Ovary (tissue), 9 donors: ENCODE results near the gene GPR78. TPM values are rescaled to one million over a fixed set of nuclear protein-coding genes. Genes with fewer than 3 reads are reported as not detected.

ENCODE experiments used
- DNase-seq, 5 donors: peaks; one replicate each; pipeline ENCODE4 v3.0.0-alpha.2; 2019 to 2020
- H3K27ac ChIP-seq, 2 donors: fragments of 200-600 bp; one replicate each; pipeline versions ENCODE4 v1.5.1 to v1.8.0; 2019 to 2022
- H3K27me3 ChIP-seq: fragments of 200-600 bp; one replicate; pipeline ENCODE4 v1.8.0; 2022
- H3K36me3 ChIP-seq: fragments of 200-600 bp; sonication (generic); one replicate; pipeline ENCODE4 v1.5.1; 2019
- H3K4me1 ChIP-seq: one replicate; pipeline ENCODE4 v1.8.1; 2013; ENCODE audit warnings: mild to moderate bottlenecking, moderate library complexity; ENCODE audit not compliant: insufficient read depth
- H3K4me3 ChIP-seq: fragments of 200-600 bp; sonication (generic); one replicate; pipeline ENCODE4 v1.5.1; 2017
- H3K9me3 ChIP-seq, 2 donors: fragments of 200-600 bp in 1 of 2; sonication (generic) in 1 of 2; one replicate each; pipeline versions ENCODE4 v1.5.1 to v1.8.1; 2013 to 2019; ENCODE audit warnings: mild to moderate bottlenecking in 1 of 2, moderate library complexity in 1 of 2
- CTCF ChIP-seq, 3 donors: fragments of 450-650 bp in 2 of 3; fragments of 200-600 bp in 1 of 3; IDR thresholded peaks; one replicate each; pipeline versions ENCODE4 v1.5.1 to v1.8.0; 2016 to 2022; ENCODE audit warnings: antibody characterized with exemption in 3 of 3, mild to moderate bottlenecking in 1 of 3
- EP300 ChIP-seq: sonication (generic); formaldehyde crosslinking; IDR thresholded peaks from one replicate; pipeline ENCODE4 v1.6.1; 2017; ENCODE audit warnings: antibody characterized with exemption
- POLR2A ChIP-seq: fragments of 450-650 bp; IDR thresholded peaks from one replicate; pipeline ENCODE4 v1.6.1; 2017; ENCODE audit warnings: antibody characterized with exemption, mild to moderate bottlenecking, moderate library complexity
- WGBS, 3 donors: extraction: QIAGEN DNeasy Blood & Tissue Kit in 1 of 3; methylation state at CpG; one replicate each; pipeline versions ENCODE4 v1.1.5 to v1.1.7; 2013 to 2017; 5-methylcytosine and 5-hydroxymethylcytosine counted together
- intact Hi-C, 4 donors: fragments of 100-400 bp; cut with DNase I; formaldehyde crosslinking; loops; one replicate each; pipeline versions ENCODE4 v1.11.0 to v1.15.1; 2022 to 2023
- polyA plus RNA-seq, 2 donors: library from polyadenylated mRNA; stranded (reverse); fragments of 200-250 nt in 1 of 2; fragments of 350-450 nt in 1 of 2; fragmentation: Illumina TruSeq in 1 of 2; extraction: RNeasy Lipid Tissue Mini Kit (QIAGEN cat#74804) in 1 of 2; gene quantifications; one replicate each; pipeline ENCODE4 v1.2.3, GENCODE V29; 2013 to 2014
- total RNA-seq, 7 donors: library from RNA; depleted of rRNA in 2 of 7; stranded (reverse); fragments of >200 nt in 2 of 7; fragmentation: NEBNext Ultra II Directional in 3 of 7; extraction: Animal tissue kit (Norgen Biotek cat#: 25700) in 3 of 7; gene quantifications; one replicate each; pipeline versions ENCODE4 v1.1.0 to v1.2.4, GENCODE V29; 2016 to 2023
- donor health status: DM: no; HTN: no; CAD: no; lungs with moderate emphysema.
- donor health status: DM: no; HTN: no; CAD: no.
- donor health status: Bipolar disorder and iron deficiency.
- donor health status: DM: yes; HTN: yes; CAD: no.
- donor health status: DM: no; HTN: no; CAD: no.
- donor health status: DM: yes; HTN: yes; CAD: no.

GPR78 gene
- total and polyA plus RNA-seq, 9 donors: 1.0 to 14.7 (median 5.4) TPM

GRCh38 chr4:8595237-8596087 is 15.3 kb downstream of the GPR78 start:
- Histone ChIP-seq H3K4me1 (peaks cover 35% of the 10 kb centered on the region), H3K27me3 (no peaks in the 10 kb centered on the region), H3K9me3 (no peaks in the 10 kb centered on the region), H3K4me3 (no peak overlapping the region), H3K27ac (peak overlapping the region; percentile 66 to 87), H3K36me3 (no peaks in the 10 kb centered on the region)
- TF ChIP-seq CTCF (IDR thresholded peaks at IDR 0.05) (no peak), EP300 (no peak), POLR2A (no peak)
- intact Hi-C loops: loop anchor here in 1 of 4 donors (2.0 kb wide), 1 partner anchor 125 kb away; no protein-coding TSS in a partner anchor
- peak in 3 of 5 donors; percentile 49 to 66 (median 65) for DNase-seq
- WGBS, 3 donors: 35 to 55% (median 46%) methylated on average over 16 of the region's 16 CpGs

DNA sequence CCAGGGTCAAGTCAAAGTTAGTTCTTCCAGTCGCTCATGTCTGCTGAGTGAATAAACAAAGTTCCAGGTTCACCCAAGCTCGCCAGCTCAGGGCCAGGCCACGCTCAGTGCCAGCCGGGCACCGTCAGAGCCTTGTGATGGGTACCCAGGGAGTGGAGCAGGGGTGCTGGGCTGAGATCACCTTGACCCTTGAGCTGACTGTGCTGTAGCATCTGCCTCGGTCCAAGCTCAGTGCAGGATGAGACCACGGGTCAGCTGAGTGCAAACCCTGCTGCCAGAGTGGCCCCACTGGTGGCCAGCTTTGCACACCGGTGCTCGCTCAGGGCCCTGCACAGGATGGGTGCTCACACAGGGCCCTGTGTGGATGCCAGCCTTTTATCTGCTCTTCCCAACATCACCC is 16.7 kb downstream of the GPR78 start:
- Histone ChIP-seq H3K36me3 (no peaks in the 10 kb centered on the region), H3K4me1 (peaks cover 34% of the 10 kb centered on the region), H3K4me3 (no peak overlapping the region), H3K27ac (peak overlapping the region in 1 of 2 donors; percentile 60), H3K9me3 (no peaks in the 10 kb centered on the region), H3K27me3 (no peaks in the 10 kb centered on the region)
- 49 to 79% (median 53%) methylated on average over 7 to 9 of the region's 9 CpGs for WGBS, 3 donors
- intact Hi-C loops: loop anchor here in 1 of 4 donors (2.0 kb wide), 1 partner anchor 126 kb away; no protein-coding TSS in a partner anchor
- DNase-seq: peak in 1 of 5 donors; percentile 44
- TF ChIP-seq EP300 (no peak), CTCF (IDR thresholded peaks at IDR 0.05) (no peak), POLR2A (no peak)

DNA sequence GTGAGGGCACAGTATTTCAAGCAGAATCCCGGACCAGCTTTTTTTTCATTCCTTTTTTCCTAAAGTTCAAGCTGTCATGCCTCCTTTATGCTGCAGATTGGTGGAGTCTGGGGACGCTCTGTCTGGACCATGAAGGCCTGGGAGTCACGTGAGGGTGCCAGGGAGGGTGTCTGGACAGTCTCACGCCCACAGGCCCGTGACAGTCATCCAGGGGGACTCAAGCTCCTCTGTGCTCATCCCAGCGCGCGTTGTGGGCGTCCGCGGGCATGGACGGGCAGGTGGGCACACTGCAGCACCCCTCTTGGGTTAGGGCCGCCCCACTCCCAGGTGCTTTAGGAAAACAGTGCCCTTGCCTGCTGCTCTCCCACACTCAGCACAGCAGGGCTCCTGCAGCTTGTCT is 17.1 kb downstream of the GPR78 start:
- Histone ChIP-seq H3K4me3 (no peak overlapping the region), H3K27ac (peak overlapping the region in 1 of 2 donors; percentile 60), H3K9me3 (no peaks in the 10 kb centered on the region), H3K27me3 (no peaks in the 10 kb centered on the region), H3K36me3 (no peaks in the 10 kb centered on the region), H3K4me1 (peaks cover 30% of the 10 kb centered on the region)
- DNase-seq: peak in 1 of 5 donors; percentile 44
- intact Hi-C loops: loop anchor here in 1 of 4 donors (2.0 kb wide), 1 partner anchor 127 kb away; no protein-coding TSS in a partner anchor
- no peak for TF ChIP-seq EP300
- TF ChIP-seq POLR2A: no peak
- TF ChIP-seq CTCF (IDR thresholded peaks at IDR 0.05): no peak
- WGBS, 3 donors: 71 to 79% (median 77%) methylated on average over 4 to 13 of the region's 13 CpGs

DNA sequence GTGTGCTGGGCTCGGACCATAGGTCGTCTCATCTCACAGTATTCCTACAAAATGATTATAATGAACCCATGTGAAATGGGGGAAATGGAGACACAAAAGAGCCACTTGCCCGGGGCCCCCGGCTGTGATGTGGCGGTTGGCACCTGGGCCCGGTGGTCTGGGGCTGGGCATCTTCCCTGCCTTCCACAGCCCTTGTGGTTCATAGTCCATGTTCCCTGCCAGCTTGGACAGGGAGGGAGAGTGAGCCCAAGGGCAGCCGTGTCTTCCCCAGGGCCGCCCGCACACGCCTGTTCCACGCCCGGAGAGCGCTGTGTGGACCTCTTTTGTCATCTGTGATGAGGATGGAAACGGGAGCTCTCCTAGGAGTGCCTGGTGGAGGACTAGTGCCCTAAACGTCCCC is 17.6 kb downstream of the GPR78 start:
- Histone ChIP-seq H3K36me3 (no peaks in the 10 kb centered on the region), H3K27ac (peak overlapping the region; percentile 7 to 60), H3K4me3 (no peak overlapping the region), H3K4me1 (peaks cover 30% of the 10 kb centered on the region), H3K9me3 (no peaks in the 10 kb centered on the region), H3K27me3 (no peaks in the 10 kb centered on the region)
- peak in 1 of 5 donors; percentile 42 for DNase-seq
- WGBS, 3 donors: 67 to 73% (median 67%) methylated on average over 15 of the region's 15 CpGs
- no peak for TF ChIP-seq CTCF (IDR thresholded peaks at IDR 0.05)
- TF ChIP-seq EP300: no peak
- no peak for TF ChIP-seq POLR2A
- intact Hi-C loops: loop anchor here in 1 of 4 donors (2.0 kb wide), 1 partner anchor 127 kb away; no protein-coding TSS in a partner anchor
